ENCODE measurements around the gene PDE4D.

The PDE4D gene

GRCh38 chr5:59332236-59332973 is 561.1 kb downstream of the PDE4D start:
- TF ChIP-seq TAF1 (IDR thresholded peaks at IDR 0.05; ENCODE audit: borderline replicate concordance, insufficient read depth, low read length): no peak

GRCh38 chr5:59330680-59331079 is 562.8 kb downstream of the PDE4D start:
- no peak for TF ChIP-seq POLR2AphosphoS5 (IDR thresholded peaks at IDR 0.05; ENCODE audit: low read depth, low read length)
- TF ChIP-seq TAF1 (IDR thresholded peaks at IDR 0.05; ENCODE audit: borderline replicate concordance, insufficient read depth, low read length): no peak

DNA sequence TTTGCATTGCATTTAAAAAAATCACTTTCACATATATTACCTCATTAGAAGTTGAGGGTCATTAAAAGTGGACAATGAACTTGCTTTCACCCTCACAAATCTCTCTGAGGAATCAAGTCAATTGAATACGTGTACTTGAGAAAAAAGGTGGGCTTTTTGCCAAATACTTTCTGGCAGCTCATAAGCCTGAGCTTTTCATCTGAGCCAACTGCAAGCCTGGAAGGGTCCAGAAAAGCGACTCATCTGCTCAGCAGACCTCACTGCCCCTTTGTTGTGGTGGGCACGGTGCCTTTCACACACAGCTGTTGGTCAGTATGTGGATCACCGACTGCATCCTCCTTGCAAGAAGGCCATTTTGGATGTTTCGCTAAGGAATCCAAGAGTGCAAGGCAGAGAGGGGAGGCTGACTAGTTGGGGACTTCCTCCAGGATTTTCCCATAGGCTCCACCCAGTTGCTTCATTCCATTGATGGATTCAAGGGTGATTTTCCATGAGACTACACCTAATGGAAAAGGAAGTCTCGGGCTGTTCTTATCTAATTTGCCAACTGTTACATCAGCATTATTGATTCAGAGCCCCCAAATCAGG is 564.7 kb downstream of the PDE4D start:
- TF ChIP-seq FOXP2 (optimal IDR thresholded peaks at IDR 0.05; ENCODE audit: borderline replicate concordance, extremely low read depth, extremely low read length, insufficient read depth): peak; percentile 23
- TF ChIP-seq SIN3A (IDR thresholded peaks at IDR 0.05; ENCODE audit: borderline replicate concordance, insufficient read depth, low read length): 0 out of 2 replicates have a peak, but pooled peaks have one; percentile 61
- peak; percentile 69; the same call in 1 of the 2 replicates for TF ChIP-seq TAF1 (IDR thresholded peaks at IDR 0.05; ENCODE audit: borderline replicate concordance, insufficient read depth, low read length)
- TF ChIP-seq, protein P1, sequence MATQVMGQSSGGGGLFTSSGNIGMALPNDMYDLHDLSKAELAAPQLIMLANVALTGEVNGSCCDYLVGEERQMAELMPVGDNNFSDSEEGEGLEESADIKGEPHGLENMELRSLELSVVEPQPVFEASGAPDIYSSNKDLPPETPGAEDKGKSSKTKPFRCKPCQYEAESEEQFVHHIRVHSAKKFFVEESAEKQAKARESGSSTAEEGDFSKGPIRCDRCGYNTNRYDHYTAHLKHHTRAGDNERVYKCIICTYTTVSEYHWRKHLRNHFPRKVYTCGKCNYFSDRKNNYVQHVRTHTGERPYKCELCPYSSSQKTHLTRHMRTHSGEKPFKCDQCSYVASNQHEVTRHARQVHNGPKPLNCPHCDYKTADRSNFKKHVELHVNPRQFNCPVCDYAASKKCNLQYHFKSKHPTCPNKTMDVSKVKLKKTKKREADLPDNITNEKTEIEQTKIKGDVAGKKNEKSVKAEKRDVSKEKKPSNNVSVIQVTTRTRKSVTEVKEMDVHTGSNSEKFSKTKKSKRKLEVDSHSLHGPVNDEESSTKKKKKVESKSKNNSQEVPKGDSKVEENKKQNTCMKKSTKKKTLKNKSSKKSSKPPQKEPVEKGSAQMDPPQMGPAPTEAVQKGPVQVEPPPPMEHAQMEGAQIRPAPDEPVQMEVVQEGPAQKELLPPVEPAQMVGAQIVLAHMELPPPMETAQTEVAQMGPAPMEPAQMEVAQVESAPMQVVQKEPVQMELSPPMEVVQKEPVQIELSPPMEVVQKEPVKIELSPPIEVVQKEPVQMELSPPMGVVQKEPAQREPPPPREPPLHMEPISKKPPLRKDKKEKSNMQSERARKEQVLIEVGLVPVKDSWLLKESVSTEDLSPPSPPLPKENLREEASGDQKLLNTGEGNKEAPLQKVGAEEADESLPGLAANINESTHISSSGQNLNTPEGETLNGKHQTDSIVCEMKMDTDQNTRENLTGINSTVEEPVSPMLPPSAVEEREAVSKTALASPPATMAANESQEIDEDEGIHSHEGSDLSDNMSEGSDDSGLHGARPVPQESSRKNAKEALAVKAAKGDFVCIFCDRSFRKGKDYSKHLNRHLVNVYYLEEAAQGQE (IDR thresholded peaks at IDR 0.05; ENCODE audit: insufficient read depth in 1 of 2, low read depth in 2 of 2, low read length in 2 of 2): 0 out of 4 replicates have a peak, but pooled peaks of 1 of the 2 experiments have one; percentile 38
- peak; percentile 70 for TF ChIP-seq POLR2AphosphoS5 (IDR thresholded peaks at IDR 0.05; ENCODE audit: low read depth, low read length)

DNA sequence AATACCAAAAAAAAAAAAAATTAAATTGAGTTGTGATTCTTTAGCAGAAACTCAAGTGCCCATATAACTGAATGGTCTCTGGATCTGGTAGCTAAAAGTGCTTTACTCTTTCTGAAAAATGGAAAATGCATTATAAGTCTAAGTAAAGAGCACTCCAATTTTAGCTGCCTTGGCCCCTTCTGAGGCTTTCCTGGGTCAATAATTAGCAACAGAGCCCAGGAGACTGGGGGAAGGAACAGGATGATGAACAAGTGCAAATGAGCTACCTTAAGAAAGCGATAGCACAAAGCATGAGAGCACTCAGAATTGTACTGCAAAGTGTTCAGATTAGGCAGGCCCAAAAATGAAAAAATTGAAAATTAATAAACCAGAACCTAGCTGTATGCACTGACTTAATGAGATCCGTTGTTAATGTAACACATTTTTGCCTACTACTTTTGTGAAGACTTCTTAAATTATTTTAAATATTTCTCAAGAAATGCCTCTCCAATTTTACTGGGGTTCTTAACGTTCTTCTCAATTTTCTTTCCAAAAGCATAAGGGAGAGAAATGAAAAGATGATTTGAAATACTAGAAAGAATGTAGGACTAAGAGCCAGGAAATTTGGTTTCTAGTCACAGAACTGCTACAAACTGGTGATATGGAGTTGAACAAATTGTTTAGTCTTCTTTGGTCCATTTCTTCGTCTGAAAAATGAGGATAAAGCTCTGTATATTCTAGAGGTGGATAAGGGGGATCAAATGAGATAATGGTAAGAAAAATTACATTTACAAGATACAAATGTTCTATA is 566.1 kb downstream of the PDE4D start:
- TF ChIP-seq SIN3A (IDR thresholded peaks at IDR 0.05; ENCODE audit: borderline replicate concordance, insufficient read depth, low read length): no peak
- TF ChIP-seq POLR2AphosphoS5 (IDR thresholded peaks at IDR 0.05; ENCODE audit: low read depth, low read length): no peak
- no peak for TF ChIP-seq TAF1 (IDR thresholded peaks at IDR 0.05; ENCODE audit: borderline replicate concordance, insufficient read depth, low read length)
- TF ChIP-seq FOXP2 (optimal IDR thresholded peaks at IDR 0.05; ENCODE audit: borderline replicate concordance, extremely low read depth, extremely low read length, insufficient read depth): no peak
- TF ChIP-seq, protein P1 (IDR thresholded peaks at IDR 0.05; ENCODE audit: insufficient read depth in 1 of 2, low read depth in 2 of 2, low read length in 2 of 2): no peak

DNA sequence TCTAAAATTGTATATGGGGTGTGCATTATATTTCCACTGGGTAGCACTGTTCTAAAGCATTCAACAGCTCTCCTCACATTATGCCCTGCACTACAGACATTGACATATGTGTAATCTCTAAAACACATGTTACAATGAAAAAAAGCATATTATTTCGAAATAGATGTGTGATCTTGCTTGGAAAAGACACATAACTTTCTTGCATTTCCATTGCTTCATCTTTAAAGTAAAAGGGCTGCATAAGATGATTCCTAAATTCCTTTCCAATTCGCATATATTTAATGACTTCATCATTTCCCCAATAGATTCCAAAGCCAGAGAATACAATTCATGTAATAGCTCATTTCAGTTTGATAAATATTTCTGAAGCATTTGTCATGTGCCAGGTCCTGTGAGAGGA is 566.9 kb downstream of the PDE4D start:
- TF ChIP-seq, protein P1 (IDR thresholded peaks at IDR 0.05; ENCODE audit: insufficient read depth in 1 of 2, low read depth in 2 of 2, low read length in 2 of 2): no peak
- TF ChIP-seq FOXP2 (optimal IDR thresholded peaks at IDR 0.05; ENCODE audit: borderline replicate concordance, extremely low read depth, extremely low read length, insufficient read depth) (no peak), SIN3A (IDR thresholded peaks at IDR 0.05; ENCODE audit: borderline replicate concordance, insufficient read depth, low read length) (no peak), POLR2AphosphoS5 (IDR thresholded peaks at IDR 0.05; ENCODE audit: low read depth, low read length) (no peak), TAF1 (IDR thresholded peaks at IDR 0.05; ENCODE audit: borderline replicate concordance, insufficient read depth, low read length) (no peak)
